OCI-LY7 (cell line): Measurements from ENCODE around the gene MOB3B. TPM values are rescaled to one million over a fixed set of nuclear protein-coding genes. Genes with fewer than 3 reads are reported as not detected.

Source experiments
- BruUV-seq: library from RNA; stranded (reverse); fragments of 400-500 nt; replicated peaks from 2 replicates; lab custom pipeline; 2021; lab: Mats Ljungman, UMichigan
- CTCF ChIA-PET: fragments of 300-600 bp; sonication (Branson Sonifier 250); formaldehyde crosslinking; loops from one replicate; lab custom pipeline; 2022; ENCODE audit warnings: antibody characterized with exemption; ENCODE audit not compliant: unreplicated experiment; lab: Charles Lee
- POLR2A ChIA-PET: fragments of 300-600 bp; sonication (Branson Sonifier 250); formaldehyde crosslinking; loops from one replicate; lab custom pipeline; 2022; ENCODE audit warnings: antibody characterized with exemption; lab: Charles Lee
- DNase-seq: peaks from one replicate; pipeline ENCODE4 v3.0.0-alpha.2; 2015; ENCODE audit warnings: low spot score
- H2AFZ ChIP-seq: fragments of 200-600 bp; sonication (generic), shearing (Covaris generic); 2 replicates; pipeline ENCODE4 v1.6.1; 2014; ENCODE audit warnings: mild to moderate bottlenecking, antibody characterized with exemption, low read length, moderate library complexity
- H3K27ac ChIP-seq: fragments of 200-600 bp; sonication (generic); 2 replicates; pipeline ENCODE4 v1.5.1; 2014; ENCODE audit warnings: mixed run types, low read depth, mild to moderate bottlenecking, moderate library complexity, low read length, inconsistent platforms; ENCODE audit not compliant: poor library complexity, severe bottlenecking
- H3K36me3 ChIP-seq: fragments of 200-600 bp; sonication (generic); 2 replicates; pipeline ENCODE4 v1.6.1; 2014; ENCODE audit warnings: mild to moderate bottlenecking, antibody characterized with exemption, low read length, moderate library complexity, mixed read lengths; ENCODE audit not compliant: insufficient read depth
- H3K4me1 ChIP-seq: fragments of 200-600 bp; sonication (generic); 2 replicates; pipeline ENCODE4 v1.5.1; 2014; ENCODE audit warnings: mild to moderate bottlenecking, low read length; ENCODE audit not compliant: insufficient read depth, poor library complexity, severe bottlenecking
- H3K4me2 ChIP-seq: fragments of 200-600 bp; sonication (generic); 2 replicates; pipeline ENCODE4 v1.6.1; 2014; ENCODE audit warnings: mild to moderate bottlenecking, low read length
- H3K4me3 ChIP-seq: fragments of 200-600 bp; sonication (generic); 2 replicates; pipeline ENCODE4 v1.5.1; 2014; ENCODE audit warnings: mild to moderate bottlenecking, low read depth, low read length; ENCODE audit not compliant: poor library complexity, severe bottlenecking
- H3K79me2 ChIP-seq: fragments of 200-600 bp; sonication (generic); 2 replicates; pipeline ENCODE4 v1.6.1; 2016; ENCODE audit warnings: low read depth, mild to moderate bottlenecking, low read length, moderate library complexity, mixed read lengths; ENCODE audit not compliant: insufficient read depth
- H3K9me2 ChIP-seq: fragments of 200-600 bp; sonication (generic); 2 replicates; pipeline ENCODE4 v1.6.1; 2016; ENCODE audit warnings: mild to moderate bottlenecking, low read length, mixed read lengths; ENCODE audit not compliant: insufficient read depth
- H3K9me3 ChIP-seq: fragments of 200-600 bp; sonication (generic); 2 replicates; pipeline ENCODE4 v1.6.1; 2014; ENCODE audit warnings: mild to moderate bottlenecking, mixed run types, low read length, mixed read lengths
- H4K20me1 ChIP-seq: fragments of 200-600 bp; sonication (generic); 2 replicates; pipeline ENCODE4 v1.6.1; 2014; ENCODE audit warnings: mild to moderate bottlenecking, antibody characterized with exemption, low read length, moderate library complexity, mixed read lengths; ENCODE audit not compliant: insufficient read depth
- CTCF ChIP-seq: fragments of 200-600 bp; sonication (generic); conservative IDR thresholded peaks from 2 replicates; pipeline ENCODE4 v1.5.1; 2014; ENCODE audit warnings: mild to moderate bottlenecking, antibody characterized with exemption, low read length, moderate library complexity, mixed read lengths
- EZH2phosphoT487 ChIP-seq: fragments of 200-600 bp; sonication (generic); IDR thresholded peaks from 2 replicates; pipeline ENCODE4 v1.6.1; 2018; ENCODE audit warnings: low read depth, borderline replicate concordance, mild to moderate bottlenecking, mixed run types, antibody characterized with exemption, low read length, moderate library complexity, mixed read lengths
- intact Hi-C: fragments of 100-400 bp; cut with micrococcal nuclease; formaldehyde crosslinking; loops from one replicate; pipeline ENCODE4 v1.10.0; 2022; ENCODE audit not compliant: unreplicated experiment
- total RNA-seq, 2 experiments: library from RNA; depleted of rRNA in 1 of 2; stranded (reverse); fragments of >200 nt in 1 of 2; shearing (Covaris generic) in 1 of 2; gene quantifications; 2 replicates each; pipeline ENCODE4 v1.2.3, GENCODE V29; 2014 to 2022

The MOB3B gene
- total RNA-seq, 2 experiments from 2014 or later: 0.04 TPM; not detected in 1

DNA sequence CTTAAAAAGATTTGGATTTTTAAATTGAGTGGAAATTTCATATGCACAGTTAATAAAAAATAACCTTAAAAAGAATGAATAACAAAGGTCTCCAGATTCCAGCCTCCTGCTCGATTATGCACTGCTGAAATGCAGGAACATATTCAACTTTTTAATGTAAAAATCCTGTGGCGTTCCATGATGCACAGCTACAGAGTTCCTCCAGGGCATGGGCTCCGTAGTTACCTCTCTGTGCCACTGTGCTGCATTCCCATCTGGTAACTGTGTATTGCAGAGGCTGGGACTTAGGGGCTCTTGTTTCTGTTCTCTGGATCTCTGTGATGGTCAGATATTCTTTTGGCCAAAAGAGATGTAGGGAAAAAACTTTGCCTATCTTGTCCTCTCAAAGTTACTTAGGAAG lies 201.1 kb downstream of the MOB3B start:
- CTCF ChIA-PET: no interaction called here
- intact Hi-C loops: no loop called here
- Histone ChIP-seq H2AFZ (no peak overlapping the region), H3K4me2 (no peak overlapping the region), H3K4me1 (no peaks in the 10 kb centered on the region), H3K27ac (no peak overlapping the region), H3K9me2 (no peaks in the 10 kb centered on the region), H3K36me3 (no peaks in the 10 kb centered on the region), H3K79me2 (no peaks in the 10 kb centered on the region), H3K9me3 (no peaks in the 10 kb centered on the region), H3K4me3 (no peak overlapping the region), H4K20me1 (no peaks in the 10 kb centered on the region)
- DNase-seq: no peak
- TF ChIP-seq EZH2phosphoT487: no peak
- no peak for TF ChIP-seq CTCF
- POLR2A ChIA-PET: no interaction called here
- BruUV-seq: no TSS peak

DNA sequence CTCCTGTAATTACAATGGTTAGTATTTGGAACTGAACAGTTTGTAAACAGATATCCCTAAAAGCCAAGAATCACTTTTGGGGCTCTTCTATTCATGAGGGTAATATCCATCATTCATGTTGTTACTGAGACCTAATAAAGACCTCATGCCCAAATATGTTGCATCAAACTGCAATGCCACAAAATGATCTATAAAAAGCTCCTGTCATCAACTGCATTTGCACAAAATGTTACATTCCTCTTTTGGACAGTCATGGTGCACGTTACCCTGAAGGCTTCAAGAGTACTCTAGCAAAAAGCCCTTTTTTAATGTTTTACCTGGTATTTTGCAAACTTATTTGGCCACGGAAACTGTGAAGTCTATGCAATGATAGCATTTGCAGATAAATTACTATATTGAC lies 218.4 kb downstream of the MOB3B start:
- intact Hi-C loops: no loop called here
- no peaks in the 10 kb centered on the region for H3K36me3 ChIP-seq
- no peaks in the 10 kb centered on the region for H3K79me2 ChIP-seq
- no peak overlapping the region for H3K4me3 ChIP-seq
- H4K20me1 ChIP-seq: no peaks in the 10 kb centered on the region
- ChIA-PET CTCF (no interaction called here), POLR2A (interaction anchor here (1.3 kb wide), 1 partner anchor 11 kb away, joined by 3 read pairs; no protein-coding TSS in a partner anchor)
- no peak for TF ChIP-seq EZH2phosphoT487
- no peak for TF ChIP-seq CTCF
- H3K9me3 ChIP-seq: no peaks in the 10 kb centered on the region
- no peak overlapping the region for H3K27ac ChIP-seq
- no peaks in the 10 kb centered on the region for H3K9me2 ChIP-seq
- BruUV-seq: no TSS peak
- H3K4me2 ChIP-seq: no peak overlapping the region
- no peak for DNase-seq
- no peaks in the 10 kb centered on the region for H3K4me1 ChIP-seq
- no peak overlapping the region for H2AFZ ChIP-seq

- TF ChIP-seq EZH2phosphoT487 (no peak), CTCF (no peak)
- H2AFZ ChIP-seq: no peak overlapping the region
- no peaks in the 10 kb centered on the region for H3K36me3 ChIP-seq
- no peak overlapping the region for H3K27ac ChIP-seq
- H4K20me1 ChIP-seq: no peaks in the 10 kb centered on the region
- H3K9me2 ChIP-seq: no peaks in the 10 kb centered on the region
- no peaks in the 10 kb centered on the region for H3K79me2 ChIP-seq
- no TSS peak for BruUV-seq
- no peaks in the 10 kb centered on the region for H3K9me3 ChIP-seq
- ChIA-PET POLR2A (interaction anchor here (0.7 to 1.3 kb wide), 2 partner anchors 11 to 302 kb away, joined by 3 to 4 read pairs; no protein-coding TSS in a partner anchor), CTCF (no interaction called here)
- no peak overlapping the region for H3K4me2 ChIP-seq
- no peak overlapping the region for H3K4me3 ChIP-seq
- no peaks in the 10 kb centered on the region for H3K4me1 ChIP-seq
- intact Hi-C loops: no loop called here
- DNase-seq: no peak
Observed at GRCh38 chr9:27310582-27310981, 219.0 kb downstream of the MOB3B start.
